ENCODE results near the gene LTBR.
A peak's percentile ranks its signal among the peaks of the same experiment; 100 is the strongest.
"Not testable (repeated sequence)": the region's sequence is repeated elsewhere in the genome, so short reads cannot be mapped to it uniquely, and the experiment has no call there.

LTBR gene

GRCh38 chr12:6386491-6386890 is 2.5 kb downstream of the LTBR start:
- no peak for DNase-seq

GRCh38 chr12:6387541-6387940 is 3.6 kb downstream of the LTBR start:
- DNase-seq = no peak

- no peak for DNase-seq
These were observed 6.3 kb downstream of the LTBR start for GRCh38 chr12:6390084-6390799.

GRCh38 chr12:6391013-6391412 is 7.1 kb downstream of the LTBR start:
- DNase-seq = no peak

GRCh38 chr12:6392504-6392903 is 8.5 kb downstream of the LTBR start:
- DNase-seq = no peak

- peak; percentile 17 for DNase-seq
These were observed 9.1 kb downstream of the LTBR start for GRCh38 chr12:6393109-6393508.

- DNase-seq = peak; percentile 36
These were observed 10.4 kb downstream of the LTBR start for GRCh38 chr12:6394398-6394797.

GRCh38 chr12:6396031-6396430 is 12.1 kb downstream of the LTBR start:
- peak; percentile 21 for DNase-seq

GRCh38 chr12:6399884-6400644 is 16.1 kb downstream of the LTBR start:
- peak; percentile 12 for DNase-seq

GRCh38 chr12:6404390-6404789 is 20.4 kb downstream of the LTBR start:
- no peak for DNase-seq

GRCh38 chr12:6405963-6406362 is 22.0 kb downstream of the LTBR start:
- DNase-seq = no peak

GRCh38 chr12:6407236-6407954 is 23.4 kb downstream of the LTBR start:
- DNase-seq = peak; percentile 10

GRCh38 chr12:6416596-6416995 is 32.6 kb downstream of the LTBR start:
- DNase-seq = no peak

GRCh38 chr12:6418796-6419195 is 34.8 kb downstream of the LTBR start:
- no peak for DNase-seq

GRCh38 chr12:6420364-6420763 is 36.4 kb downstream of the LTBR start:
- no peak for DNase-seq

GRCh38 chr12:6423267-6424007 is 39.5 kb downstream of the LTBR start:
- DNase-seq = peak; percentile 89

GRCh38 chr12:6424008-6424347 is 40.0 kb downstream of the LTBR start:
- DNase-seq = no peak

- DNase-seq = no peak
These were observed 40.9 kb downstream of the LTBR start for GRCh38 chr12:6424866-6425265.

- DNase-seq = peak; percentile 65
These were observed 41.9 kb downstream of the LTBR start for GRCh38 chr12:6425590-6426531.

GRCh38 chr12:6426882-6427671 is 43.1 kb downstream of the LTBR start:
- DNase-seq = peak; percentile 95

- not testable (repeated sequence) for DNase-seq
These were observed 43.8 kb downstream of the LTBR start for GRCh38 chr12:6427796-6428195.
